D721Med (cell line): ENCODE results near the gene CDC123.

Experiments used
- DNase-seq: peaks from one replicate; pipeline ENCODE4 v3.0.0; 2011; ENCODE audit warnings: low spot score; ENCODE audit not compliant: insufficient read length
- FAIRE-seq: peaks from 2 replicates; lab custom pipeline; 2011; peaks lifted over from hg19 to GRCh38; lab: Jason Lieb, UNC
- TF ChIP-seq, protein P1 (sequence below): IDR thresholded peaks from 2 replicates; pipeline ENCODE4 v1.5.1; 2012; ENCODE audit warnings: mild to moderate bottlenecking, control low read depth; ENCODE audit not compliant: insufficient read depth; ENCODE audit errors: missing control alignments

CDC123 gene

GRCh38 chr10:12200850-12201249 lies 4.9 kb downstream of the CDC123 start:
- DNase-seq (no peak), FAIRE-seq (no peak)
- TF ChIP-seq, protein P1, sequence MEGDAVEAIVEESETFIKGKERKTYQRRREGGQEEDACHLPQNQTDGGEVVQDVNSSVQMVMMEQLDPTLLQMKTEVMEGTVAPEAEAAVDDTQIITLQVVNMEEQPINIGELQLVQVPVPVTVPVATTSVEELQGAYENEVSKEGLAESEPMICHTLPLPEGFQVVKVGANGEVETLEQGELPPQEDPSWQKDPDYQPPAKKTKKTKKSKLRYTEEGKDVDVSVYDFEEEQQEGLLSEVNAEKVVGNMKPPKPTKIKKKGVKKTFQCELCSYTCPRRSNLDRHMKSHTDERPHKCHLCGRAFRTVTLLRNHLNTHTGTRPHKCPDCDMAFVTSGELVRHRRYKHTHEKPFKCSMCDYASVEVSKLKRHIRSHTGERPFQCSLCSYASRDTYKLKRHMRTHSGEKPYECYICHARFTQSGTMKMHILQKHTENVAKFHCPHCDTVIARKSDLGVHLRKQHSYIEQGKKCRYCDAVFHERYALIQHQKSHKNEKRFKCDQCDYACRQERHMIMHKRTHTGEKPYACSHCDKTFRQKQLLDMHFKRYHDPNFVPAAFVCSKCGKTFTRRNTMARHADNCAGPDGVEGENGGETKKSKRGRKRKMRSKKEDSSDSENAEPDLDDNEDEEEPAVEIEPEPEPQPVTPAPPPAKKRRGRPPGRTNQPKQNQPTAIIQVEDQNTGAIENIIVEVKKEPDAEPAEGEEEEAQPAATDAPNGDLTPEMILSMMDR: no peak

DNA sequence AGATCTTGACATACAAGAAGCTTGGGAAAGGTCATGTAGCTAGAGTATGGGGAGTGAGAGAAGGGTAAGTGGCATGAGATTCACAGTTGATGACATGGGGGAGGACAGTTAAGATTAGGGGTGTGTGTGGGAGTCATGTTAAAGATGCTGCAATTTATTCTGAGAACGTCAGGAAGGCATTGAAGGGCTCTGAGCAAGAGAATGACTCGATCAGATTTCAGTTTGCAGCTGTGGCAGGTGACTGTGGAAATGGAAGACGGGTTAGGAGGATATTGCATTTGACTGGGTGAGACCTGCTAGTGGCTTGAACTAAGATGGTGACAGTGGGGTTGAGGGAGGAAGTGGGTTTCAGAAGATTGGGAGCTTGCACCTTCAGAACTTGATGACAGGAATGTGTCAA lies 5.6 kb downstream of the CDC123 start:
- DNase-seq (no peak), FAIRE-seq (no peak)
- TF ChIP-seq, protein P1: no peak

GRCh38 chr10:12202226-12202625 lies 6.2 kb downstream of the CDC123 start:
- DNase-seq (no peak), FAIRE-seq (no peak)
- TF ChIP-seq, protein P1: no peak

- no peak for FAIRE-seq
- TF ChIP-seq, protein P1: no peak
Measured at GRCh38 chr10:12205082-12205481, 9.1 kb downstream of the CDC123 start.

DNA sequence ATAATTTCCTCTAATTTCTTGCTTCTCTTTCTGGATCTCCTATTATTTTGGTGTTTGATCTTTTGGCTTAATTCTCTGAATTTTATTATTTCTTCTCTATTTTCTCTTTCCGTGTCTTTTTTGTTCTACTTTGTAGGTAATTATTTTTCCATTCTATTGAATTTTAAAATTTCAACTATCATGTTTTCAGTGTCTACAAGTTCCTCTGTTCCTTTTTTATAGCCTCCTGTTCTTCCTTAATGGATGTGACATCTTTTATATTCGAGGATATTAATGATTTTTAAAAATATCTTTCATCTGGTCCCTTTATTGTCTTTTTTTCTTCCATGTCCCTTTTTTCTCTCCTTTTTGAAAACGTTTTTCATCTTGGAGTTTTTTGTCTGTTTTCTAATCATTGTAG lies 11.1 kb downstream of the CDC123 start:
- DNase-seq: no peak
- no peak for FAIRE-seq
- TF ChIP-seq, protein P1: no peak

More at GRCh38 chr10:12205082-12205481, 9.1 kb downstream of the CDC123 start:
- DNase-seq: no peak

DNA sequence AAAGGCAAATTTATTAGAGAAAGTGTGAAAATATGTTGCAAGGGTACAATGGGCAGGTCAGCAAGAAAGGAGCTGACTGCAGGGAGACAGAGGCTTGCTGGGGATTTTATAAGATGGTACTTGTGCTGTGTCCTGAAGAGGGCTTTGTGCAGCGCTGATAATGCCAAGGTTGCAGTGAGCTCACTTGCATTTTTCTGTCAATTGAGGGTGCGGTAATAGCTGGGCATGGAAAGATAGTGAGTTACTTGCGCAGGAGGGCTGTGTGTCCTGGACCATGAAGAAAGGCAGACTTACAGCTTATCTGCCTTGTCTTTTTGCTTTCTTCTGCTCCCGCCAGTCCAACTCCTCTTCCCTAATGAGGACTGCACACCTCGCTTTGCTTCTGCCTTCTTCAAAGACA lies 12.5 kb downstream of the CDC123 start:
- DNase-seq (no peak), FAIRE-seq (no peak)
- TF ChIP-seq, protein P1: no peak

DNA sequence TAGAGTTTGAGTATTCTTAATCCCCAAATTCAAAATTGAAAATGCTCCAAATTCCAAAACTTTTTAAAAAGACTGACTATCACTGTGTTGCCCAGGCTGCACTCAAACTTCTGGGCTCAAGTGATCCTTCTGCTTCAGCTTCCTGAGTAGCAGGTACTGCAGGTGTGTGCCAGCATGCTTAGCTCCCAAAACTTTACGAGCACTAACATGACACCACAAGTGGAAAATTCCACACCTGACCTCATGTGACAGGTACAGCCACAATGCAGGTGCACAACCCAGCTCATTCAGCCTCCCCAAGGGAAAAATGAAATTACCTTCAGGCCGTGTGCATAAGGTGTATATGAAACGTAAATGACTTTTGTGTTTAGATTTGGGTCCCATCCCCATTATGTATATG lies 16.5 kb downstream of the CDC123 start:
- DNase-seq: no peak
- FAIRE-seq: no peak
- TF ChIP-seq, protein P1: no peak
